HG03565 (cell line): Measurements from ENCODE around the gene KRAS.
A peak's percentile ranks its signal among the peaks of the same experiment; 100 is the strongest.

Experiments used
- ATAC-seq: cut with Tn5 transposase; IDR thresholded peaks from one replicate; pipeline ENCODE4 v1.9.1; 2021; ENCODE audit warnings: mild to moderate bottlenecking, moderate library complexity; ENCODE audit not compliant: unreplicated experiment

KRAS gene

GRCh38 chr12:25256826-25257225 is 6.1 kb upstream of the KRAS start:
- ATAC-seq: no peak

- ATAC-seq: no peak
Observed at GRCh38 chr12:25256005-25256404, 5.3 kb upstream of the KRAS start.

- ATAC-seq: no peak
Observed at GRCh38 chr12:25254271-25254880, 3.6 kb upstream of the KRAS start.

- no peak for ATAC-seq
Observed at GRCh38 chr12:25253371-25254068, 2.8 kb upstream of the KRAS start.

GRCh38 chr12:25252946-25253345 is 2.2 kb upstream of the KRAS start:
- ATAC-seq: no peak

GRCh38 chr12:25251769-25252168 is 1.0 kb upstream of the KRAS start:
- no peak for ATAC-seq

- peak; percentile 25 for ATAC-seq
Observed at GRCh38 chr12:25249931-25250738, 594 bp downstream of the KRAS start.

- ATAC-seq: no peak
Observed at GRCh38 chr12:25248732-25249131, 2.0 kb downstream of the KRAS start.

GRCh38 chr12:25248137-25248536 is 2.6 kb downstream of the KRAS start:
- ATAC-seq: no peak

- no peak for ATAC-seq
Observed at GRCh38 chr12:25245491-25245890, 5.2 kb downstream of the KRAS start.

- ATAC-seq: no peak
Observed at GRCh38 chr12:25243680-25243990, 7.1 kb downstream of the KRAS start.

GRCh38 chr12:25242981-25243679 is 7.6 kb downstream of the KRAS start:
- ATAC-seq: no peak

- peak; percentile 60 for ATAC-seq
Observed at GRCh38 chr12:25241167-25242020, 9.3 kb downstream of the KRAS start.

GRCh38 chr12:25236626-25237025 is 14.1 kb downstream of the KRAS start:
- no peak for ATAC-seq

GRCh38 chr12:25236190-25236589 is 14.5 kb downstream of the KRAS start:
- no peak for ATAC-seq

GRCh38 chr12:25213338-25213737 is 37.4 kb downstream of the KRAS start:
- ATAC-seq: no peak

GRCh38 chr12:25208554-25208953 is 42.2 kb downstream of the KRAS start:
- no peak for ATAC-seq

- no peak for ATAC-seq
Observed at GRCh38 chr12:25207846-25208245, 42.9 kb downstream of the KRAS start.

- ATAC-seq: no peak
Observed at GRCh38 chr12:25207411-25207810, 43.3 kb downstream of the KRAS start.

- no peak for ATAC-seq
Observed at GRCh38 chr12:25202137-25202536, 48.6 kb downstream of the KRAS start.

GRCh38 chr12:25200703-25201102 is 50.0 kb downstream of the KRAS start:
- no peak for ATAC-seq
